HG02973 (cell line): Measurements from ENCODE around the gene IGSF21.

Experiments used
- ATAC-seq: cut with Tn5 transposase; IDR thresholded peaks from one replicate; pipeline ENCODE4 v1.9.1; 2021; ENCODE audit warnings: moderate library complexity; ENCODE audit not compliant: unreplicated experiment

IGSF21 gene

GRCh38 chr1:18322368-18323032 lies 214.9 kb downstream of the IGSF21 start:
- ATAC-seq, result no peak

DNA sequence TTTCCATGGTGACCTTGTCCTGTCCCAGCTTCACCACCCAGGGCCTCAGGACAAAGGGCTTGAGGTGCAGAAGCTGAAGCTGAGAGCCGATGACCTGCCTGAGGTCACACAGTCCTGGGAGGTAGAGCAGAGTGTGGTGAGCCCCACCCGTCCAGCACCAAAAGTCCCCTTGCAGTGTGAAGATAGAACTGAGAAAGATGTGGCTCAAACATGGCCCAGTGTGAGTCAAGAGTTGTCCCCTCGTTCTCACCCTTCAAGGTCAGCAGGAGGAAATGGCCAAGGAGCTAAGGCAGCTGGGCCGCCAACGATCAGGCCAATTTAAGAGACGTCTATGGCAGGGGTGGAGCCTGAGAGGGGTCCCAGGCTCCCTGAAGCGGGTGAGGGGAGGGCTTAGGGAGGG lies 215.7 kb downstream of the IGSF21 start:
- no peak for ATAC-seq

DNA sequence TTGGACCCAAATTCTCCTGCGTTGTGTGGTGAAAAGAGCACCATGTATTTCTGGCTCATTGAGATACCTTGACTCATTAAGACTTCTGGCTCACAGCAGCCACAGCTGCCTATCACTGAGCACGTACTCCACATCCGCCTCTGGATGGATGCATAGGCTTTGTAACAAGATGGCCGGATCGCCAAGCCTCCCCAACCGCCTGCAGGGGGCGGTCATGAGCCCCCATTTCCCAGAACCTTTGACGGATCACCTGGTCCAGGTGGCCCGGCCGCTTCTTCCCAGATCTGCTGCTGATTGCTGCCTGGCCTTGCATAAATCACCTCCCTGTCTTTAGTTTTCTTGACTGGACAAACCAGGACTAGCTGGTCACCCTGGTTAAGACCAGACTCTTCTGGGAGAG lies 216.6 kb downstream of the IGSF21 start:
- ATAC-seq, result no peak

DNA sequence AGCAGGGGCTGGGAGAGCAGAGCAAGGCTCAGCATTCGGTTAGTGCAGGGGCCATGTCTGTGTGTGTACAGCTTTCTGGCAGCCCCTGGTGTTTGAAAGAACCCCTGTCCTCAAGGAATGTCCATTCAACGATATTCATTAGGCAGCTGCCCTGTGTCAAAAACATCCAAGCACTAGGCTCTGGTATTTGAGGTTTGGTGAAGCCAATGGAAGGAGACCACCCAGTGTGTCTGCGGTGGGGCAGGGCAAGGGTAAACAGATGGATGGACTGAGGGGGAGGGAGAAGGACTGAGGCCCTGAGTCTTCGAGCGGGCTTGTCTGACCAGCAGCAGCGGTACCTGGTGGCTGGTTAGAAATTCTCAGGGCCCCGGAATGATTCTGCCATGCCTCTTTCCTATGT lies 217.5 kb downstream of the IGSF21 start:
- ATAC-seq, result no peak

- no peak for ATAC-seq
Observed at GRCh38 chr1:18326211-18326897, 218.8 kb downstream of the IGSF21 start.

DNA sequence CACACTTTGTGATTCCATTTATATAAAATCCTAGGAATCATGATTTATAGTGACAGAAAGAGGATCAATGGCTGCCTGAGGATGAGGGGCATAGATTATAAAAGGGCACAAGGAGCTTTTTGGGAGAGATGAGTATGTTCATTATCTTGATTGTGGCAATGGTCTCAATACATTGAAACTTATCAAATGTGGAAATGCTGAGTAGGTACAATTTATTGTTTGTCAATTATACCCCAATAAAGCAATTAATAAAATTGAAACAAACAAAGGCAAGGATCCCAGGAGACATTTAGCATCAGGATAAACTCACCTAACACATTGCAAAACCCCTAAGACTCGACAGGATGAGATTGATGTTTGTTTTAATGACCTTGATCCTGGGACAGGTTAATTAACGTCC lies 220.1 kb downstream of the IGSF21 start:
- ATAC-seq, result no peak

DNA sequence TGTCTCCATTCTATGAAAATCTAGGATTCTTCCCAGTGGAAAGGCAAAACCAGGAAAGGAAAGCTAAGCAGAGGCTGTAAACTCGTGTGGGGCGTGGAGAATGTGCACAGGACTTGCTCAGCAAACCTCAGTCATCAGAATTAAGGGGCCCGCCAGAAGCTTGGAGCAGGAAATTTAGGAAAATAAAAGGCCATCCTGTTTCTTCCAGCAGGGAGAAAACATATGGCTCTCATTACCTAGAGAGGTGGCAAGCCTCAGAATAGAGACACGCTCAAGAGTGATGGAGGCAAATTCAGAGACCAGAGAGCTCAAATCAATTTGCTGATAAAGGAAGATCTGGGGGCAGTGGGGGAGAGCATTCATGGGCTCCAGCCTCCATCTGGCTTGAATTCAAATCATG lies 221.2 kb downstream of the IGSF21 start:
- ATAC-seq, result no peak

DNA sequence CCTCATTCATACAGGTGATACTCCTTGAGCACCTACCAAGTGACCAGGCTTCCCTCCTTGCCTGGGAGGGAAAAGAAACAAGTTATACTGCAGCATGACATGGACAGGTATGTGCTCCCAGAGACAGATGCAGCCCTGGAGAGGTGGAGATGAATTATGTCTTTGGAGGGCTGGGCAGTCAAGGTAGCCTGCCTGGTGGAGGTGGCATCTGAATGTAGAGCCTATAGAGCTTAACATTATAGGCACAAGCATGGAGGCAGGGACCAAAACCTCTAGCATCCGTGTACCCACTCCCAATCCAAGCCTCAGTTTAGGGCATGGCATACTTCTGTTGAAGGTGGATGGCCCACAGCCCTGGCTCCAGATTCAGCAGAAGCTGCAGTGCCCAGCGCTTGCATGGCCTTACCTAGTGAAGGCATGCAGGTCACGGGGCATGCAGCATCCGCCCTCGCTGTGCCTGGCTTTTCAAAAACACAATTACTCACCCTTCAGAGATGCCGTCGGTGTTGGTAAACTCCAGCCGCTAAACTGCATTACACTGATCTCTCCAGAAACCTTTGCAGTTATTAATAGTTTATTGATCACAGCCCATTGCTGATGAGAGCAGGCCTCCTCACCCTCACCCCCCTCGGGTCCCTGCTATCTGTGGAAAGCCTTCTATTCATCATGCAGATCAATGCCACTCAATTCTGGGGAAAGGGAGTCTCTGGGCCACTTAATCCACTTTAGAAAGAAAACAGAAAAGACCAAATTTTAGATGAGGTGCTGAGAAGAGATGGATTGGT lies 222.1 kb downstream of the IGSF21 start:
- no peak for ATAC-seq

- ATAC-seq, result no peak
Observed at GRCh38 chr1:18332576-18332975, 225.0 kb downstream of the IGSF21 start.

- ATAC-seq, result no peak
Observed at GRCh38 chr1:18333220-18333619, 225.6 kb downstream of the IGSF21 start.

- no peak for ATAC-seq
Observed at GRCh38 chr1:18336801-18337200, 229.2 kb downstream of the IGSF21 start.

DNA sequence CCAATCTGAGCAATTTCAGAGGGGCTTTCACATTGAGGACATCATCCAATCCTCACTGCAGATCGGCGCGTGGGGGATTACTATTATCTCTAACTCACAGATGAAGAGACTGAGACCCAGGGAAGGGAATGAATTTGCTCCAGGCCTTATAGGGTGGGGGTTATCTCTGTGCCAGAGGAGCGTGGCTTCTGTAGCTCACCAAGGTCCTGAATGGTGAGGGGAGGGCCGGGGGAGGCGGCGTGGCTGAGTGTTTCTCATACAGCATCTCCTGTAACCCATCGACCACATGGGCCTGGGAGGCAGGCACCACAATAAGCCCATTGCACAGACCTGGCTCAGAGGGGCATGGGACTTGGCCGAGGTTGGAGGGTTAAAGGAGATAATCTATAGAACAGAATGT lies 230.2 kb downstream of the IGSF21 start:
- no peak for ATAC-seq

DNA sequence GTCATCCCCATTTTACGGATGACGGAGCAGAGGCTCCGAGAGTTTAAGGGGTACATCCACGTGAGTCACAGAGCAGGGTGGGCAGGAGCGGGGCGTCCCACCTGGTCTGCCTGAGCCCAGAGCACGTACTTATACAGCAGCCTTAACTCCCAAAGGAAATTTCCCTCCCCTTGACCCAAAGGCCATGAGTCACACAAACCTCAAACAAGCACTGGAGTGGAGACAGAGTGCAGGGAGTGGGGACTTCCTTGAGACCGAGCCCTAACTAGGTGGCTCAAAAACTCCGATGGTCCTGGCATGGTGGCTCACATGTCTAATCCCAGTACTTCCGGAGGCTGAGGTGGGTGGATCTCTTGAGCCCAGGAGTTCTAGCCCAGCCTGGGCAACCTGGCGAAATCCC lies 231.6 kb downstream of the IGSF21 start:
- ATAC-seq, result no peak

GRCh38 chr1:18340158-18340764 lies 232.7 kb downstream of the IGSF21 start:
- no peak for ATAC-seq

GRCh38 chr1:18340787-18341186 lies 233.2 kb downstream of the IGSF21 start:
- ATAC-seq, result no peak

- ATAC-seq, result no peak
Observed at GRCh38 chr1:18341291-18342069, 233.9 kb downstream of the IGSF21 start.

GRCh38 chr1:18342744-18343143 lies 235.1 kb downstream of the IGSF21 start:
- ATAC-seq, result no peak

- ATAC-seq, result no peak
Observed at GRCh38 chr1:18343581-18343980, 236.0 kb downstream of the IGSF21 start.

DNA sequence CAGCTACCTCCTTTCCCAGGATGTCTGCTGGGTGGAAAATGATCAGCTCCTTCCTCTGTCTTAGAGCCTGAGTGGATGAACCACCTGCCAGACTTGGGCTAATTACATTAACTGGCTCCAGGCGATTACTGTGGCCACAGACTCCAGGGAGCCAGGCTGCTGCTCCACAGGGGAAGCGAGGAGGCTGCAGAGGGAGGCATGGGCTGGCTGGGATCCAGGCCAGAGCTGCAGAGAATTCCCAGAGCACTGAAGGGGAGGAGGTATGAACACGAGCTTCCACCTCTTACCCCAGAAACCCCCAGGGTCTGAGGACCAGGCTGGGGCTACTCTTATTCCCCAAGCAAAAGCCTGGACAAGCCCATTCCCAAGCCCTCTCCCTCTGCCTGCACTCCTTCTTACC lies 237.2 kb downstream of the IGSF21 start:
- no peak for ATAC-seq

DNA sequence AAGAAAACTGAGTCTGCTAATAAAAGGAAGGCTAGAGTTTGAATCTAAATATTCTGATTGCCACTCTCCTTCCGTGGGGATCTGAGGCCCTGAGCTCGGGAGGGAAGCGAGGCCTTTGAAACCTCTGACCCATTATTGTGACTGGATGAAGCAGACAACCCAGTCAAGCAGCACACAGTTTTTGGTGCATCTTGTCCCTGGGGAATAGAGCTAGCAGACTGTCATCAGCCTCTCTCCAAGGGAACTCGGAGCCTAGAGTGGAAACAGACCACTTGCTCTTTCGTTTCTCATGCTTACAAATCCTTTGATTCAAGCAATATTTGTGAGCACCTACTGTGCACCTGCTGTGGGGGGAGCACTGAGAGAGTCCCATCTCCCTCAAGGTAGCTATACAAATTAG lies 240.0 kb downstream of the IGSF21 start:
- no peak for ATAC-seq

DNA sequence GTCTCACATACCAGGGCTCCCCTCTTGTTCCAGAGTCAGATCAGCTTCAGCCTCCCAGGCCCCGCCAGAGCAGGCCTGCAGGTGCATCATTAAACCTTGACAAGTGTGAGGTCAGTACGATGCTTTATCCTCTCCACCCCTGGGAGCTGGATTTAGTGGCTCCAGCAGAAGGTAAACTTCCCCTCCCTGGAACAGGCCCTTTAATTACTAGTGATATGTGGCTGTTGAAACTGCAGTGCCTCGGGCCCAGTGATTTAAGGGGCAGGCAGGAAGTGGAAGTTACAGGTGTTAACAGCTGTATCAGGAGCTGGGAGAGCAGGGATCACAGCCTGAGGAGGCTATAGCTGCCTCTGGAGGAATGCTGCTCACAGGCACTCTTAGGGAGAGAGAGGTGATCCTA lies 240.8 kb downstream of the IGSF21 start:
- ATAC-seq, result no peak
